ENCODE results near the gene CENPM. TPM values are rescaled to one million over a fixed set of nuclear protein-coding genes. Genes with fewer than 3 reads are reported as not detected.
"Not testable (repeated sequence)": the region's sequence is repeated elsewhere in the genome, so short reads cannot be mapped to it uniquely, and the experiment has no call there.

CENPM gene
- total RNA-seq, 1 experiment from 2014 or later = 51.9 TPM

- Histone ChIP-seq H3K27me3 (replicated peaks) (no peaks in the 10 kb centered on the region), H3K4me1 (replicated peaks) (peaks cover 16% of the 10 kb centered on the region), H3K4me3 (no peak overlapping the region), H3K36me3 (peaks cover 20% of the 10 kb centered on the region), H3K9me3 (replicated peaks) (no peaks in the 10 kb centered on the region), H3K27ac (no peak overlapping the region)
- DNase-seq (ENCODE audit: low read depth in 1 of 2, low spot score in 2 of 2) = no peak
These were observed 2.5 kb upstream of the CENPM start for GRCh38 chr22:41949297-41949965.

GRCh38 chr22:41948928-41949296 lies 2.0 kb upstream of the CENPM start:
- H3K27ac ChIP-seq; DNase-seq (ENCODE audit: low read depth in 1 of 2, low spot score in 2 of 2); H3K27me3 ChIP-seq (replicated peaks); H3K9me3 ChIP-seq (replicated peaks); H3K4me3 ChIP-seq: not testable (repeated sequence)
- Histone ChIP-seq H3K36me3 (peaks cover 25% of the 10 kb centered on the region), H3K4me1 (replicated peaks) (peaks cover 18% of the 10 kb centered on the region)

- Histone ChIP-seq H3K27me3 (replicated peaks) (no peaks in the 10 kb centered on the region), H3K36me3 (peaks cover 33% of the 10 kb centered on the region), H3K4me3 (no peak overlapping the region), H3K4me1 (replicated peaks) (peaks cover 24% of the 10 kb centered on the region), H3K27ac (no peak overlapping the region), H3K9me3 (replicated peaks) (no peaks in the 10 kb centered on the region)
- DNase-seq (ENCODE audit: low read depth in 1 of 2, low spot score in 2 of 2) = no peak
These were observed 1.2 kb upstream of the CENPM start for GRCh38 chr22:41948142-41948541.

GRCh38 chr22:41947424-41948080 lies 600 bp upstream of the CENPM start:
- Histone ChIP-seq H3K27ac (no peak overlapping the region), H3K4me1 (replicated peaks) (peaks cover 24% of the 10 kb centered on the region), H3K4me3 (peak overlapping the region; percentile 62), H3K36me3 (peaks cover 38% of the 10 kb centered on the region), H3K9me3 (replicated peaks) (no peaks in the 10 kb centered on the region), H3K27me3 (replicated peaks) (no peaks in the 10 kb centered on the region)
- no peak for DNase-seq (ENCODE audit: low read depth in 1 of 2, low spot score in 2 of 2)

- no peak for DNase-seq (ENCODE audit: low read depth in 1 of 2, low spot score in 2 of 2)
- no peaks in the 10 kb centered on the region for H3K9me3 ChIP-seq (replicated peaks)
- peaks cover 24% of the 10 kb centered on the region for H3K4me1 ChIP-seq (replicated peaks)
- no peak overlapping the region for H3K27ac ChIP-seq
- H3K27me3 ChIP-seq (replicated peaks) = no peaks in the 10 kb centered on the region
- H3K36me3 ChIP-seq = peaks cover 72% of the 10 kb centered on the region
- no peak overlapping the region for H3K4me3 ChIP-seq
These were observed 3.2 kb downstream of the CENPM start for GRCh38 chr22:41943661-41944209.

- Histone ChIP-seq H3K27ac (no peak overlapping the region), H3K36me3 (peaks cover 93% of the 10 kb centered on the region)
- peak; percentile 61 to 75 for DNase-seq (ENCODE audit: low read depth in 1 of 2, low spot score in 2 of 2)
These were observed 5.9 kb downstream of the CENPM start for GRCh38 chr22:41940832-41941765.

GRCh38 chr22:41939981-41940831 lies 6.7 kb downstream of the CENPM start:
- H3K27ac ChIP-seq = no peak overlapping the region
- peaks cover 88% of the 10 kb centered on the region for H3K36me3 ChIP-seq
- no peak for DNase-seq (ENCODE audit: low read depth in 1 of 2, low spot score in 2 of 2)
- no peaks in the 10 kb centered on the region for H3K27me3 ChIP-seq (replicated peaks)
- H3K4me3 ChIP-seq = no peak overlapping the region
- H3K9me3 ChIP-seq (replicated peaks) = no peaks in the 10 kb centered on the region
- peaks cover 7% of the 10 kb centered on the region; the same call in 1 of the 2 replicates for H3K4me1 ChIP-seq (replicated peaks)

More at GRCh38 chr22:41940832-41941765, 5.9 kb downstream of the CENPM start:
- H3K4me3 ChIP-seq = no peak overlapping the region
- H3K27me3 ChIP-seq (replicated peaks) = no peaks in the 10 kb centered on the region
- no peaks in the 10 kb centered on the region for H3K9me3 ChIP-seq (replicated peaks)
- H3K4me1 ChIP-seq (replicated peaks) = peaks cover 15% of the 10 kb centered on the region

GRCh38 chr22:41936894-41937169 lies 10.1 kb downstream of the CENPM start:
- H3K27me3 ChIP-seq (replicated peaks) = no peaks in the 10 kb centered on the region
- no peak overlapping the region for H3K4me3 ChIP-seq
- H3K27ac ChIP-seq = no peak overlapping the region
- no peaks in the 10 kb centered on the region for H3K4me1 ChIP-seq (replicated peaks)
- H3K36me3 ChIP-seq = peaks cover 83% of the 10 kb centered on the region
- no peaks in the 10 kb centered on the region for H3K9me3 ChIP-seq (replicated peaks)
- no peak for DNase-seq (ENCODE audit: low read depth in 1 of 2, low spot score in 2 of 2)

GRCh38 chr22:41935509-41935908 lies 11.4 kb downstream of the CENPM start:
- H3K9me3 ChIP-seq (replicated peaks) = no peaks in the 10 kb centered on the region
- DNase-seq (ENCODE audit: low read depth in 1 of 2, low spot score in 2 of 2) = no peak
- no peaks in the 10 kb centered on the region for H3K27me3 ChIP-seq (replicated peaks)
- H3K27ac ChIP-seq = no peak overlapping the region
- no peak overlapping the region for H3K4me3 ChIP-seq
- H3K36me3 ChIP-seq = peaks cover 73% of the 10 kb centered on the region
- H3K4me1 ChIP-seq (replicated peaks) = no peaks in the 10 kb centered on the region

- Histone ChIP-seq H3K27ac (no peak overlapping the region), H3K27me3 (replicated peaks) (no peaks in the 10 kb centered on the region), H3K9me3 (replicated peaks) (no peaks in the 10 kb centered on the region), H3K36me3 (peaks cover 68% of the 10 kb centered on the region), H3K4me3 (no peak overlapping the region), H3K4me1 (replicated peaks) (no peaks in the 10 kb centered on the region)
- DNase-seq (ENCODE audit: low read depth in 1 of 2, low spot score in 2 of 2) = no peak
These were observed 12.0 kb downstream of the CENPM start for GRCh38 chr22:41935015-41935351.

- H3K36me3 ChIP-seq = peaks cover 65% of the 10 kb centered on the region
- no peaks in the 10 kb centered on the region for H3K27me3 ChIP-seq (replicated peaks)
- no peak overlapping the region for H3K4me3 ChIP-seq
- no peak overlapping the region for H3K27ac ChIP-seq
- no peaks in the 10 kb centered on the region for H3K4me1 ChIP-seq (replicated peaks)
- no peaks in the 10 kb centered on the region for H3K9me3 ChIP-seq (replicated peaks)
- DNase-seq (ENCODE audit: low read depth in 1 of 2, low spot score in 2 of 2) = no peak
These were observed 12.5 kb downstream of the CENPM start for GRCh38 chr22:41934284-41935014.

- no peak for DNase-seq (ENCODE audit: low read depth in 1 of 2, low spot score in 2 of 2)
- no peak overlapping the region for H3K4me3 ChIP-seq
- no peak overlapping the region for H3K27ac ChIP-seq
- no peaks in the 10 kb centered on the region for H3K4me1 ChIP-seq (replicated peaks)
- no peaks in the 10 kb centered on the region for H3K27me3 ChIP-seq (replicated peaks)
- no peaks in the 10 kb centered on the region for H3K9me3 ChIP-seq (replicated peaks)
- H3K36me3 ChIP-seq = peaks cover 56% of the 10 kb centered on the region
These were observed 13.4 kb downstream of the CENPM start for GRCh38 chr22:41933411-41934177.
